PFSK-1 (cell line): ENCODE measurements around the gene MX2.

Source experiments
- POLR2AphosphoS5 ChIP-seq: IDR thresholded peaks from 2 replicates; pipeline ENCODE4 v1.6.1; 2012; ENCODE audit warnings: low read depth, mild to moderate bottlenecking, control low read depth, low read length, moderate library complexity
- SIN3A ChIP-seq: IDR thresholded peaks from 2 replicates; pipeline ENCODE4 v1.6.1; 2012; ENCODE audit warnings: mild to moderate bottlenecking, low read length, moderate library complexity, borderline replicate concordance; ENCODE audit not compliant: insufficient read depth
- TAF1 ChIP-seq: IDR thresholded peaks from 2 replicates; pipeline ENCODE4 v1.6.1; 2012; ENCODE audit warnings: low read length, control low read depth, borderline replicate concordance; ENCODE audit not compliant: insufficient read depth
- TF ChIP-seq, protein P1 (sequence below), 2 experiments: IDR thresholded peaks; 2 replicates each; pipeline versions ENCODE4 v1.6.1 to v1.8.0; 2011 to 2012; ENCODE audit warnings: low read depth in 2 of 2, low read length in 2 of 2, control low read depth in 1 of 2, inconsistent platforms in 1 of 2, mild to moderate bottlenecking in 1 of 2, moderate library complexity in 1 of 2; ENCODE audit not compliant: insufficient read depth in 1 of 2

- TF ChIP-seq POLR2AphosphoS5: no peak
- TF ChIP-seq, protein P1, sequence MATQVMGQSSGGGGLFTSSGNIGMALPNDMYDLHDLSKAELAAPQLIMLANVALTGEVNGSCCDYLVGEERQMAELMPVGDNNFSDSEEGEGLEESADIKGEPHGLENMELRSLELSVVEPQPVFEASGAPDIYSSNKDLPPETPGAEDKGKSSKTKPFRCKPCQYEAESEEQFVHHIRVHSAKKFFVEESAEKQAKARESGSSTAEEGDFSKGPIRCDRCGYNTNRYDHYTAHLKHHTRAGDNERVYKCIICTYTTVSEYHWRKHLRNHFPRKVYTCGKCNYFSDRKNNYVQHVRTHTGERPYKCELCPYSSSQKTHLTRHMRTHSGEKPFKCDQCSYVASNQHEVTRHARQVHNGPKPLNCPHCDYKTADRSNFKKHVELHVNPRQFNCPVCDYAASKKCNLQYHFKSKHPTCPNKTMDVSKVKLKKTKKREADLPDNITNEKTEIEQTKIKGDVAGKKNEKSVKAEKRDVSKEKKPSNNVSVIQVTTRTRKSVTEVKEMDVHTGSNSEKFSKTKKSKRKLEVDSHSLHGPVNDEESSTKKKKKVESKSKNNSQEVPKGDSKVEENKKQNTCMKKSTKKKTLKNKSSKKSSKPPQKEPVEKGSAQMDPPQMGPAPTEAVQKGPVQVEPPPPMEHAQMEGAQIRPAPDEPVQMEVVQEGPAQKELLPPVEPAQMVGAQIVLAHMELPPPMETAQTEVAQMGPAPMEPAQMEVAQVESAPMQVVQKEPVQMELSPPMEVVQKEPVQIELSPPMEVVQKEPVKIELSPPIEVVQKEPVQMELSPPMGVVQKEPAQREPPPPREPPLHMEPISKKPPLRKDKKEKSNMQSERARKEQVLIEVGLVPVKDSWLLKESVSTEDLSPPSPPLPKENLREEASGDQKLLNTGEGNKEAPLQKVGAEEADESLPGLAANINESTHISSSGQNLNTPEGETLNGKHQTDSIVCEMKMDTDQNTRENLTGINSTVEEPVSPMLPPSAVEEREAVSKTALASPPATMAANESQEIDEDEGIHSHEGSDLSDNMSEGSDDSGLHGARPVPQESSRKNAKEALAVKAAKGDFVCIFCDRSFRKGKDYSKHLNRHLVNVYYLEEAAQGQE (IDR thresholded peaks at IDR 0.05; ENCODE audit: insufficient read depth in 1 of 2, low read depth in 2 of 2, low read length in 2 of 2): no peak
- no peak for TF ChIP-seq SIN3A
- TF ChIP-seq TAF1: no peak
Measured at GRCh38 chr21:41344146-41344545, 17.7 kb upstream of the MX2 start.
